K562 (cell line): Measurements from ENCODE around the gene FUT8. TPM values are rescaled to one million over a fixed set of nuclear protein-coding genes. Genes with fewer than 3 reads are reported as not detected.

Source experiments
- ATAC-seq: fragments of 200-7000 bp; cut with Tn5 transposase; 3 replicates; pipeline ENCODE4 v1.9.1; 2020; ENCODE audit warnings: moderate library complexity
- BruUV-seq: library from RNA; stranded (reverse); fragments of 400-500 nt; replicated peaks from 2 replicates; lab custom pipeline; 2021; lab: Mats Ljungman, UMichigan
- CTCF ChIA-PET: fragments of 300-600 bp; formaldehyde crosslinking; extraction: SDS; loops from one replicate; lab custom pipeline; 2021; ENCODE audit warnings: low intra/inter-chr PET ratio; lab: Yijun Ruan, JAX
- POLR2A ChIA-PET: fragments of 300-600, 350-650 bp; sonication (Branson Sonifier 250); formaldehyde crosslinking; extraction: SDS; loops from one replicate; lab custom pipeline; 2021; ENCODE audit warnings: antibody characterized with exemption, inconsistent platforms; lab: Yijun Ruan, JAX
- DNase-seq, 4 experiments: peaks; one replicate each; pipeline versions ENCODE4 v3.0.0 to v3.0.0-alpha.2; 2011 to 2018; ENCODE audit warnings: low spot score in 3 of 4, mixed read lengths in 3 of 4; ENCODE audit errors: extremely low read depth in 1 of 4
- FAIRE-seq: peaks from 2 replicates; lab custom pipeline; 2011; peaks lifted over from hg19 to GRCh38; lab: Jason Lieb, UNC
- H2AFZ ChIP-seq: 2 replicates; pipeline ENCODE4 v1.6.0; 2011; ENCODE audit warnings: low read depth, low read length, control low read depth, inconsistent platforms
- H3K27ac ChIP-seq: fragments of 200-600 bp; 3 replicates; pipeline ENCODE4 v1.8.0; 2011; ENCODE audit warnings: low read depth, mild to moderate bottlenecking, control low read depth, inconsistent platforms, low read length, moderate library complexity, mixed read lengths; ENCODE audit errors: extremely low read depth
- H3K27me3 ChIP-seq, 2 experiments: fragments of 300-600 bp in 1 of 2; 2 replicates in 1 of 2; 3 replicates in 1 of 2; pipeline versions ENCODE4 v1.6.0 to v1.8.0; 2011; ENCODE audit warnings: inconsistent platforms in 2 of 2, low read length in 2 of 2, mild to moderate bottlenecking in 1 of 2, mixed read lengths in 1 of 2, moderate library complexity in 1 of 2; ENCODE audit not compliant: control insufficient read depth in 2 of 2, insufficient read depth in 2 of 2
- H3K36me3 ChIP-seq: fragments of 300-600 bp; 3 replicates; pipeline ENCODE4 v1.8.0; 2011; ENCODE audit warnings: mild to moderate bottlenecking, low read length, inconsistent platforms; ENCODE audit not compliant: control insufficient read depth, insufficient read depth
- H3K4me1 ChIP-seq, 2 experiments: fragments of 200-600 bp in 1 of 2; replicated peaks in 1 of 2; 2 replicates in 1 of 2; 3 replicates in 1 of 2; pipeline versions ENCODE4 v1.5.1 to v1.8.0; 2011; ENCODE audit warnings: inconsistent platforms in 2 of 2, low read length in 2 of 2, mild to moderate bottlenecking in 1 of 2, mixed read lengths in 1 of 2, moderate library complexity in 1 of 2; ENCODE audit not compliant: control insufficient read depth in 2 of 2, insufficient read depth in 2 of 2
- H3K4me2 ChIP-seq: 2 replicates; pipeline ENCODE4 v1.6.1; 2011; ENCODE audit warnings: low read length, control low read depth, inconsistent platforms, mixed read lengths; ENCODE audit not compliant: insufficient read depth
- H3K4me3 ChIP-seq: fragments of 200-600 bp; sonication (generic), shearing (Covaris generic); 2 replicates; pipeline ENCODE4 v1.5.1; 2016; ENCODE audit warnings: control low read depth, inconsistent platforms
- H3K79me2 ChIP-seq: fragments of 200-600 bp; 3 replicates; pipeline ENCODE4 v1.8.0; 2011; ENCODE audit warnings: low read length, inconsistent platforms; ENCODE audit not compliant: control insufficient read depth, insufficient read depth
- H3K9ac ChIP-seq, 2 experiments: 2 replicates each; pipeline versions ENCODE4 v1.6.0 to v1.6.1; 2011; ENCODE audit warnings: low read depth in 2 of 2, low read length in 2 of 2, control low read depth in 1 of 2, inconsistent platforms in 1 of 2, mild to moderate bottlenecking in 1 of 2, mixed read lengths in 1 of 2; ENCODE audit not compliant: insufficient read depth in 1 of 2
- H3K9me1 ChIP-seq: one replicate; pipeline ENCODE4 v1.6.0; 2011; ENCODE audit warnings: inconsistent platforms, mild to moderate bottlenecking, low read length, moderate library complexity; ENCODE audit not compliant: control insufficient read depth, insufficient read depth
- H3K9me3 ChIP-seq: replicated peaks from 2 replicates; pipeline ENCODE4 v1.5.1; 2011; ENCODE audit warnings: low read depth, low read length, inconsistent platforms; ENCODE audit not compliant: control insufficient read depth, insufficient read depth
- H4K20me1 ChIP-seq: replicated peaks from 2 replicates; pipeline ENCODE4 v1.6.1; 2011; ENCODE audit warnings: low read length, inconsistent platforms, mixed read lengths; ENCODE audit not compliant: control insufficient read depth, insufficient read depth
- KAT8 ChIP-seq: fragments of 450-650 bp; IDR thresholded peaks from 2 replicates; pipeline ENCODE4 v1.6.1; 2016; ENCODE audit warnings: low read depth, mild to moderate bottlenecking
- ZBTB40 ChIP-seq, 2 experiments: fragments of 450-650 bp in 1 of 2; sonication (generic) in 1 of 2; formaldehyde crosslinking in 1 of 2; IDR thresholded peaks; 2 replicates each; pipeline versions ENCODE4 v1.7.1 to v1.9.0; 2016 to 2022; ENCODE audit warnings: inconsistent platforms in 1 of 2, mild to moderate bottlenecking in 1 of 2, missing genetic modification reagents in 1 of 2
- ZNF146 ChIP-seq: IDR thresholded peaks from one replicate; pipeline ENCODE4 v1.6.1; 2018; ENCODE audit warnings: missing compliant biosample characterization; ENCODE audit not compliant: unreplicated experiment
- WGBS: fragments of 100-300 bp; shearing (Covaris generic); methylation state at CpG from one replicate; pipeline ENCODE4 v1.1.6; 2016; ENCODE audit warnings: low coverage, mixed read lengths; ENCODE audit not compliant: insufficient coverage; ENCODE audit errors: missing lambda C conversion rate; 5-methylcytosine and 5-hydroxymethylcytosine counted together
- in situ Hi-C: fragments of 300-500 bp; cut with MboI; formaldehyde crosslinking; loops from 4 replicates; pipeline ENCODE4 v1.15.0; 2018; ENCODE audit warnings: inconsistent platforms, mixed read lengths
- intact Hi-C: fragments of 100-400 bp; cut with micrococcal nuclease; formaldehyde crosslinking; loops from 2 replicates; pipeline ENCODE4 v1.14.2; 2022
- polyA plus RNA-seq, 8 experiments: library from polyadenylated mRNA; depleted of rRNA in 4 of 8; stranded (reverse) in 5 of 8; unstranded in 3 of 8; fragments of >200 nt; fragmentation: Nextera tagmentation in 2 of 8; fragmentation: Illumina TruSeq in 1 of 8; extraction: Ambion mirVana in 2 of 8; extraction: Trizol in 1 of 8; gene quantifications; 2 replicates each; pipeline versions ENCODE4 v1.2.1 to v1.2.3, GENCODE V29; 2011 to 2014; ENCODE audit warnings: inconsistent platforms in 1 of 8, missing spikeins in 1 of 8
- total RNA-seq, 7 experiments: library from RNA; depleted of rRNA in 6 of 7; stranded (reverse); fragments of >200 nt in 6 of 7; fragmentation: Illumina TruSeq in 2 of 7; extraction: Trizol in 2 of 7; gene quantifications; 2 replicates each; pipeline versions ENCODE4 v1.2.1 to v1.2.3, GENCODE V29; 2011 to 2021; ENCODE audit warnings: low replicate concordance in 1 of 7

The FUT8 gene
- total and polyA plus RNA-seq, 9 of the 15 experiments (the other 6 are each of a cell fraction or from before 2014, with no cell fraction given), result 4.1 to 15.2 (median 7.8) TPM

DNA sequence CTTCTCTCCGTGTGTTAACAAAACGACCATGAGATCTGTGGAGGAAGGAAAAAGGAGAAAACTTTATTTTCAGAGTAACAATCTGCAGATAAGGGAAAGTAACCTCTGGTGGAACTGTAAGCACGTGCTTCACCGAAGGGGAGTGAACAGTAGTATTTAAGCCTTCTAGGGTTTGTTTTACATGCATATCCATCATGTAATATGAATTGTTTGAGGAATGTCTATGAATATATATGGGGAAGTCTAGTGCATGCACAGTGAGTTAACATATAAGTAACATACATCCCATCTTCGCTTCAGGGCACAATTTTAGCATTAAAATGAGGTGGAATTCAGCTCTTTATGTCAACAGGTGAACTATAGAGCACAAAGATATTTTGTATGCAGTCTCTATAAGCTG lies 101.1 kb downstream of the FUT8 start:
- H3K9ac ChIP-seq, result no peak overlapping the region

More for the DNA sequence above, 101.1 kb downstream of the FUT8 start:
- H3K4me3 ChIP-seq, result no peak overlapping the region
- no peak overlapping the region for H3K4me2 ChIP-seq
- H3K27ac ChIP-seq, result no peak overlapping the region
- no peak for ATAC-seq
- H2AFZ ChIP-seq, result peak overlapping the region; percentile 65; the same call in 1 of the 2 replicates
- no TSS peak for BruUV-seq
- DNase-seq, result no peak
- in situ Hi-C loops (no loop called here), intact Hi-C loops (no loop called here)
- no peak for FAIRE-seq
- no peaks in the 10 kb centered on the region for H3K9me1 ChIP-seq
- H3K4me1 ChIP-seq, result no peaks in the 10 kb centered on the region
- no peaks in the 10 kb centered on the region for H3K79me2 ChIP-seq
- CTCF ChIA-PET, result no interaction called here
- POLR2A ChIA-PET, result no interaction called here
- H3K27me3 ChIP-seq, result no peaks in the 10 kb centered on the region
- TF ChIP-seq KAT8 (no peak), ZBTB40 (IDR thresholded peaks at IDR 0.05) (peak; percentile 47; the same call in 1 of the 2 replicates), ZBTB40 (CRISPR knock-in tag; IDR thresholded peaks at IDR 0.05) (no peak), ZNF146 (CRISPR knock-in tag) (no peak)
- H3K36me3 ChIP-seq, result no peaks in the 10 kb centered on the region
- no peaks in the 10 kb centered on the region for H3K9me3 ChIP-seq
- no peaks in the 10 kb centered on the region for H4K20me1 ChIP-seq
- 33% methylated on average over 5 of the region's 5 CpGs for WGBS
